Bronchial epithelial cell (primary cell): ENCODE data around the gene MAN1C1. TPM values are rescaled to one million over a fixed set of nuclear protein-coding genes. Genes with fewer than 3 reads are reported as not detected.

Experiments
- DNase-seq: peaks from one replicate; pipeline ENCODE4 v3.0.0-alpha.2; 2010; ENCODE audit warnings: low read depth
- FAIRE-seq: peaks from 2 replicates; lab custom pipeline; 2011; peaks lifted over from hg19 to GRCh38; lab: Jason Lieb, UNC
- H3K27me3 ChIP-seq: 2 replicates; pipeline ENCODE4 v1.5.1; 2011; ENCODE audit warnings: low read length; ENCODE audit not compliant: control insufficient read depth, insufficient read depth
- H3K36me3 ChIP-seq: 2 replicates; pipeline ENCODE4 v1.5.1; 2011; ENCODE audit warnings: low read length; ENCODE audit not compliant: control insufficient read depth, insufficient read depth
- H3K4me3 ChIP-seq: 2 replicates; pipeline ENCODE4 v1.5.1; 2011; ENCODE audit warnings: mild to moderate bottlenecking, low read depth, low read length, control low read depth
- CTCF ChIP-seq: IDR thresholded peaks from 2 replicates; pipeline ENCODE4 v1.5.1; 2011; ENCODE audit warnings: mild to moderate bottlenecking, moderate library complexity, low read length, control low read depth, inconsistent platforms; ENCODE audit not compliant: insufficient read depth, severe bottlenecking
- total RNA-seq: library from RNA; depleted of rRNA; stranded (reverse); fragments of >200 nt; gene quantifications from 2 replicates; pipeline ENCODE4 v1.2.1, GENCODE V29; 2014

Gene MAN1C1
- total RNA-seq, 1 donor from 2014 or later: under 0.01 TPM

- FAIRE-seq (no peak), DNase-seq (no peak)
- H3K36me3 ChIP-seq: no peaks in the 10 kb centered on the region
- TF ChIP-seq CTCF: no peak
- H3K4me3 ChIP-seq: no peak overlapping the region
- peaks cover 6% of the 10 kb centered on the region for H3K27me3 ChIP-seq
Observed at GRCh38 chr1:25673456-25673855, 56.9 kb downstream of the MAN1C1 start.

- Histone ChIP-seq H3K36me3 (no peaks in the 10 kb centered on the region), H3K4me3 (no peak overlapping the region), H3K27me3 (peaks cover 6% of the 10 kb centered on the region)
- FAIRE-seq (no peak), DNase-seq (no peak)
- no peak for TF ChIP-seq CTCF
Observed at GRCh38 chr1:25673962-25674806, 57.6 kb downstream of the MAN1C1 start.

- Histone ChIP-seq H3K27me3 (peaks cover 6% of the 10 kb centered on the region), H3K36me3 (no peaks in the 10 kb centered on the region), H3K4me3 (no peak overlapping the region)
- no peak for TF ChIP-seq CTCF
- DNase-seq (no peak), FAIRE-seq (no peak)
Observed at GRCh38 chr1:25674807-25675084, 58.2 kb downstream of the MAN1C1 start.

GRCh38 chr1:25675729-25676476 is 59.3 kb downstream of the MAN1C1 start:
- Histone ChIP-seq H3K27me3 (peaks cover 6% of the 10 kb centered on the region), H3K36me3 (no peaks in the 10 kb centered on the region), H3K4me3 (no peak overlapping the region)
- no peak for FAIRE-seq
- TF ChIP-seq CTCF: no peak
- no peak for DNase-seq

GRCh38 chr1:25676488-25676887 is 59.9 kb downstream of the MAN1C1 start:
- no peak overlapping the region for H3K4me3 ChIP-seq
- no peaks in the 10 kb centered on the region for H3K36me3 ChIP-seq
- TF ChIP-seq CTCF: no peak
- no peak for DNase-seq
- FAIRE-seq: no peak
- peaks cover 6% of the 10 kb centered on the region for H3K27me3 ChIP-seq
